Lower leg skin (tissue), 3 donors: ENCODE measurements around the gene DCLRE1A.
"Not testable (repeated sequence)": the region's sequence is repeated elsewhere in the genome, so short reads cannot be mapped to it uniquely, and the experiment has no call there.

ENCODE experiments used
- POLR2A ChIP-seq, 2 donors: fragments of 450-650 bp; IDR thresholded peaks; one replicate each; pipeline ENCODE4 v1.6.1; 2016 to 2017; ENCODE audit warnings: antibody characterized with exemption in 2 of 2, mild to moderate bottlenecking in 1 of 2, moderate library complexity in 1 of 2
- TF ChIP-seq, protein P1 (sequence below), 3 donors: fragments of 450-650 bp; IDR thresholded peaks; one replicate each; pipeline ENCODE4 v1.5.1; 2016; ENCODE audit warnings: antibody characterized with exemption in 3 of 3, mild to moderate bottlenecking in 3 of 3, moderate library complexity in 2 of 3

DNA sequence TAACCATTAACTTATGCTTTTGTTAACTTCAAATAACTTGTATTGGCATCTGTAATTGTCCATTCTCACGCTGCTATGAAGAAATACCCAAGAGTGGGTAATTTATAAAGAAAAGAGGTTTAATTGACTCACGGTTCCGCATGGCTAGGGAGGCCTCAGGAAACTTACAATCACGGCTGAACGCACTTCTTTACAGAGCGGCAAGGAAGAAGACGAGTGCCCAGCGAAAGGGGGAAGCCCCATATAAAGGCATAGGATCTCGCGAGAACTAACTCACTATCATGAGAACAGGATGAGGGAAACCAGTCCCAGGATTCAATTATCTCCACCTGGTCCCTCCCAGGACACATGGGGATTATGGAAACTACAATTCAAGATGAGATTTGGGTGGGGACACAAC lies 25.3 kb downstream of the DCLRE1A start:
- TF ChIP-seq, protein P1, sequence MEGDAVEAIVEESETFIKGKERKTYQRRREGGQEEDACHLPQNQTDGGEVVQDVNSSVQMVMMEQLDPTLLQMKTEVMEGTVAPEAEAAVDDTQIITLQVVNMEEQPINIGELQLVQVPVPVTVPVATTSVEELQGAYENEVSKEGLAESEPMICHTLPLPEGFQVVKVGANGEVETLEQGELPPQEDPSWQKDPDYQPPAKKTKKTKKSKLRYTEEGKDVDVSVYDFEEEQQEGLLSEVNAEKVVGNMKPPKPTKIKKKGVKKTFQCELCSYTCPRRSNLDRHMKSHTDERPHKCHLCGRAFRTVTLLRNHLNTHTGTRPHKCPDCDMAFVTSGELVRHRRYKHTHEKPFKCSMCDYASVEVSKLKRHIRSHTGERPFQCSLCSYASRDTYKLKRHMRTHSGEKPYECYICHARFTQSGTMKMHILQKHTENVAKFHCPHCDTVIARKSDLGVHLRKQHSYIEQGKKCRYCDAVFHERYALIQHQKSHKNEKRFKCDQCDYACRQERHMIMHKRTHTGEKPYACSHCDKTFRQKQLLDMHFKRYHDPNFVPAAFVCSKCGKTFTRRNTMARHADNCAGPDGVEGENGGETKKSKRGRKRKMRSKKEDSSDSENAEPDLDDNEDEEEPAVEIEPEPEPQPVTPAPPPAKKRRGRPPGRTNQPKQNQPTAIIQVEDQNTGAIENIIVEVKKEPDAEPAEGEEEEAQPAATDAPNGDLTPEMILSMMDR (IDR thresholded peaks at IDR 0.05), result not testable (repeated sequence)
- TF ChIP-seq POLR2A (IDR thresholded peaks at IDR 0.05), result not testable (repeated sequence)
